GM23338 (cell line): ENCODE measurements around the gene AGAP1. TPM values are rescaled to one million over a fixed set of nuclear protein-coding genes. Genes with fewer than 3 reads are reported as not detected.

Source experiments
- ATAC-seq: fragments of 200-7000 bp; cut with Tn5 transposase; 3 replicates; pipeline ENCODE4 v1.9.1; 2020
- DNase-seq: peaks from one replicate; pipeline ENCODE4 v3.0.0-alpha.2; 2015; ENCODE audit warnings: low spot score
- H2AFZ ChIP-seq: fragments of 200-600 bp; sonication (generic); 2 replicates; pipeline ENCODE4 v1.8.0; 2016; ENCODE audit warnings: antibody characterized with exemption, mild to moderate bottlenecking, moderate library complexity
- H3F3A ChIP-seq: fragments of 200-600 bp; sonication (generic); replicated peaks from 2 replicates; pipeline ENCODE4 v1.8.0; 2017; ENCODE audit warnings: antibody characterized with exemption, mixed run types, low read depth
- H3K27ac ChIP-seq: fragments of 200-600 bp; sonication (generic); 2 replicates; pipeline ENCODE4 v1.6.1; 2016; ENCODE audit warnings: low read depth
- H3K27me3 ChIP-seq: fragments of 200-600 bp; sonication (generic); 2 replicates; pipeline ENCODE4 v1.8.0; 2016; ENCODE audit warnings: mild to moderate bottlenecking, mixed run types, moderate library complexity; ENCODE audit not compliant: insufficient read depth
- H3K36me3 ChIP-seq: fragments of 200-600 bp; sonication (generic); 2 replicates; pipeline ENCODE4 v1.8.0; 2016; ENCODE audit warnings: mild to moderate bottlenecking; ENCODE audit not compliant: insufficient read depth
- H3K4me1 ChIP-seq: fragments of 200-600 bp; sonication (generic); 2 replicates; pipeline ENCODE4 v1.8.0; 2016; ENCODE audit warnings: mild to moderate bottlenecking, moderate library complexity; ENCODE audit not compliant: insufficient read depth
- H3K4me2 ChIP-seq: fragments of 200-600 bp; sonication (generic); 2 replicates; pipeline ENCODE4 v1.7.1; 2017; ENCODE audit warnings: mixed run types
- H3K4me3 ChIP-seq: fragments of 200-600 bp; sonication (generic); 2 replicates; pipeline ENCODE4 v1.6.1; 2016; ENCODE audit warnings: mixed run types
- H3K79me2 ChIP-seq: fragments of 200-600 bp; sonication (generic); replicated peaks from 2 replicates; pipeline ENCODE4 v1.8.0; 2017; ENCODE audit warnings: mild to moderate bottlenecking; ENCODE audit not compliant: insufficient read depth
- H3K9me2 ChIP-seq: fragments of 200-600 bp; sonication (generic); 2 replicates; pipeline ENCODE4 v1.8.0; 2017; ENCODE audit not compliant: insufficient read depth
- H4K20me1 ChIP-seq: fragments of 200-600 bp; sonication (generic); replicated peaks from 2 replicates; pipeline ENCODE4 v1.8.0; 2017; ENCODE audit warnings: mild to moderate bottlenecking; ENCODE audit not compliant: insufficient read depth
- H3K27ac Mint-ChIP-seq: 2 replicates; pipeline ENCODE4 v1.8.0; 2020; ENCODE audit warnings: inconsistent platforms, mild to moderate bottlenecking, moderate library complexity, mixed read lengths
- H3K27me3 Mint-ChIP-seq: 3 replicates; pipeline ENCODE4 v1.8.0; 2022; ENCODE audit warnings: low read depth, mild to moderate bottlenecking, moderate library complexity, mixed read lengths, inconsistent platforms; ENCODE audit not compliant: insufficient read depth, poor library complexity
- H3K36me3 Mint-ChIP-seq: 3 replicates; pipeline ENCODE4 v1.8.0; 2021; ENCODE audit warnings: low read depth, mild to moderate bottlenecking, inconsistent platforms, moderate library complexity, mixed read lengths
- H3K4me1 Mint-ChIP-seq: 3 replicates; pipeline ENCODE4 v1.8.0; 2020; ENCODE audit warnings: mild to moderate bottlenecking, inconsistent platforms, mixed read lengths
- H3K4me3 Mint-ChIP-seq: 3 replicates; pipeline ENCODE4 v1.8.0; 2021; ENCODE audit warnings: moderate library complexity, mild to moderate bottlenecking, inconsistent platforms, mixed read lengths
- H3K9me3 Mint-ChIP-seq: 3 replicates; pipeline ENCODE4 v1.8.0; 2020; ENCODE audit warnings: moderate library complexity, mild to moderate bottlenecking, inconsistent platforms, mixed read lengths
- CREB1 ChIP-seq: fragments of 250-450 bp; sonication (Bioruptor Pico); IDR thresholded peaks from 2 replicates; pipeline ENCODE4 v1.5.0; 2020; ENCODE audit warnings: low read depth, mild to moderate bottlenecking, moderate library complexity
- CTCF ChIP-seq, 2 experiments: fragments of 200-600 bp in 1 of 2; sonication (generic) in 1 of 2; conservative IDR thresholded peaks; 2 replicates each; pipeline versions ENCODE4 v1.5.1 to v1.6.1; 2016 to 2017; ENCODE audit warnings: antibody characterized with exemption in 2 of 2, low read depth in 2 of 2, mild to moderate bottlenecking in 2 of 2, moderate library complexity in 1 of 2
- ETS1 ChIP-seq: IDR thresholded peaks from 2 replicates; pipeline ENCODE4 v1.6.1; 2016; ENCODE audit warnings: antibody characterized with exemption
- EZH2 ChIP-seq: fragments of 200-600 bp; sonication (generic); IDR thresholded peaks from one replicate; pipeline ENCODE4 v1.8.0; 2017; ENCODE audit warnings: antibody characterized with exemption, mild to moderate bottlenecking, low read depth; ENCODE audit not compliant: unreplicated experiment
- EZH2phosphoT487 ChIP-seq: fragments of 200-600 bp; sonication (generic); IDR thresholded peaks from one replicate; pipeline ENCODE4 v1.8.1; 2018; ENCODE audit warnings: antibody characterized with exemption; ENCODE audit not compliant: unreplicated experiment
- JUNB ChIP-seq: IDR thresholded peaks from one replicate; pipeline ENCODE4 v1.6.1; 2016; ENCODE audit warnings: antibody characterized with exemption; ENCODE audit not compliant: unreplicated experiment
- NANOG ChIP-seq: IDR thresholded peaks from 2 replicates; pipeline ENCODE4 v1.6.1; 2016; ENCODE audit warnings: antibody characterized with exemption, borderline replicate concordance
- POLR2AphosphoS5 ChIP-seq: IDR thresholded peaks from 2 replicates; pipeline ENCODE4 v1.6.1; 2016; ENCODE audit warnings: antibody characterized with exemption, low read depth
- REST ChIP-seq: IDR thresholded peaks from one replicate; pipeline ENCODE4 v1.6.1; 2018; ENCODE audit warnings: antibody characterized with exemption; ENCODE audit not compliant: unreplicated experiment
- STAT1 ChIP-seq: IDR thresholded peaks from one replicate; pipeline ENCODE4 v1.6.1; 2016; ENCODE audit warnings: antibody characterized with exemption; ENCODE audit not compliant: unreplicated experiment
- ZNF114 ChIP-seq: fragments of 250-450 bp; sonication (Bioruptor Pico); IDR thresholded peaks from 2 replicates; pipeline ENCODE4 v1.5.0; 2020; ENCODE audit warnings: mild to moderate bottlenecking, moderate library complexity
- ZNF331 ChIP-seq: fragments of 250-450 bp; sonication (Bioruptor Pico); IDR thresholded peaks from 2 replicates; pipeline ENCODE4 v1.5.0; 2020; ENCODE audit warnings: low read depth, mild to moderate bottlenecking, moderate library complexity
- ZNF462 ChIP-seq: fragments of 250-450 bp; sonication (Bioruptor Pico); IDR thresholded peaks from 2 replicates; pipeline ENCODE4 v1.5.0; 2020; ENCODE audit warnings: mild to moderate bottlenecking, moderate library complexity
- polyA plus RNA-seq: library from polyadenylated mRNA; unstranded; fragments of >200 nt; fragmentation: Nextera tagmentation; extraction: Ambion mirVana; gene quantifications from 2 replicates; pipeline ENCODE4 v1.2.1, GENCODE V29; 2016
- total RNA-seq: library from RNA; depleted of rRNA; stranded (reverse); fragments of >200 nt; shearing (Covaris generic); gene quantifications from 2 replicates; pipeline ENCODE4 v1.2.3, GENCODE V29; 2014

The AGAP1 gene
- total and polyA plus RNA-seq, 2 experiments from 2014 or later = 13.3 to 27.9 TPM

- Mint-ChIP-seq H3K36me3 (no peaks in the 10 kb centered on the region), H3K4me3 (no peak overlapping the region), H3K27me3 (no peaks in the 10 kb centered on the region), H3K4me1 (no peaks in the 10 kb centered on the region), H3K27ac (no peak overlapping the region), H3K9me3 (peaks cover 3% of the 10 kb centered on the region; the same call in 2 of the 3 replicates)
- Histone ChIP-seq H3K27ac (no peak overlapping the region), H3K9me2 (0 out of 2 replicates have a peak, but pooled peaks cover 4% of the 10 kb centered on the region), H3K4me2 (no peak overlapping the region), H3K27me3 (no peaks in the 10 kb centered on the region), H3K4me3 (no peak overlapping the region), H3K4me1 (no peaks in the 10 kb centered on the region), H2AFZ (no peak overlapping the region), H3F3A (no peaks in the 10 kb centered on the region), H4K20me1 (no peaks in the 10 kb centered on the region), H3K36me3 (no peaks in the 10 kb centered on the region), H3K79me2 (no peaks in the 10 kb centered on the region)
- TF ChIP-seq ZNF114 (CRISPR knock-in tag) (no peak), EZH2 (no peak), ZNF462 (CRISPR knock-in tag) (no peak), NANOG (no peak), CREB1 (CRISPR knock-in tag) (no peak), REST (no peak), ZNF331 (CRISPR knock-in tag) (no peak), CTCF (conservative IDR thresholded peaks at IDR 0.05; ENCODE audit: low read depth in 2 of 2) (no peak), ETS1 (no peak), STAT1 (no peak), JUNB (no peak), POLR2AphosphoS5 (no peak), EZH2phosphoT487 (no peak)
- ATAC-seq (no peak), DNase-seq (no peak)
These were observed 44.3 kb upstream of the AGAP1 start for GRCh38 chr2:235449568-235449967.
